Tibial artery (tissue), 4 donors: Measurements from ENCODE around the gene TEX36.
"Not testable (repeated sequence)": the region's sequence is repeated elsewhere in the genome, so short reads cannot be mapped to it uniquely, and the experiment has no call there.

ENCODE experiments used
- DNase-seq, 2 donors: peaks; one replicate each; pipeline ENCODE4 v3.0.0-alpha.2; 2019
- H3K27ac ChIP-seq, 2 donors: fragments of 200-600 bp; sonication (generic) in 1 of 2; 1 replicate in 1 of 2; 2 replicates in 1 of 2; pipeline ENCODE4 v1.5.1; 2018 to 2019; ENCODE audit warnings: mild to moderate bottlenecking in 1 of 2
- H3K27me3 ChIP-seq, 2 donors: fragments of 200-600 bp; sonication (generic) in 1 of 2; one replicate each; pipeline versions ENCODE4 v1.5.1 to v1.6.0; 2016 to 2019
- H3K36me3 ChIP-seq, 3 donors: fragments of 200-600 bp; sonication (generic) in 2 of 3; one replicate each; pipeline ENCODE4 v1.5.1; 2016 to 2019; ENCODE audit warnings: mild to moderate bottlenecking in 2 of 3
- H3K4me1 ChIP-seq, 4 donors: fragments of 200-600 bp; sonication (generic) in 2 of 4; 1 replicate in 3 of 4; 2 replicates in 1 of 4; pipeline ENCODE4 v1.5.1; 2016 to 2019
- H3K4me3 ChIP-seq, 2 donors: fragments of 200-600 bp; sonication (generic) in 1 of 2; 1 replicate in 1 of 2; 2 replicates in 1 of 2; pipeline ENCODE4 v1.5.1; 2018 to 2019; ENCODE audit warnings: mild to moderate bottlenecking in 2 of 2
- H3K9me3 ChIP-seq, 3 donors: fragments of 200-600 bp; sonication (generic) in 1 of 3; one replicate each; pipeline ENCODE4 v1.5.1; 2016 to 2019
- CTCF ChIP-seq, 2 experiments: fragments of 200-600 bp in 1 of 2; fragments of 450-650 bp in 1 of 2; IDR thresholded peaks; one replicate each; pipeline ENCODE4 v1.5.1; 2017 to 2019; ENCODE audit warnings: antibody characterized with exemption in 2 of 2, mild to moderate bottlenecking in 1 of 2, moderate library complexity in 1 of 2
- intact Hi-C: fragments of 100-400 bp; cut with DNase I; formaldehyde crosslinking; loops from one replicate; pipeline ENCODE4 v1.15.0; 2023; ENCODE audit warnings: low total_unique reads

TEX36 gene

GRCh38 chr10:125720002-125720382, 37.0 kb upstream of the TEX36 start:
- peaks cover 29 to 39% (median 35%) of the 10 kb centered on the region in 3 donors for H3K36me3 ChIP-seq
- H3K9me3 ChIP-seq, result no peaks in the 10 kb centered on the region
- no peak for DNase-seq
- peak overlapping the region; percentile 89 to 100 for H3K4me3 ChIP-seq
- H3K4me1 ChIP-seq, result peaks cover 0 to 18% (median 14%) of the 10 kb centered on the region in 4 donors
- TF ChIP-seq CTCF (IDR thresholded peaks at IDR 0.05), result no peak
- H3K27ac ChIP-seq, result peak overlapping the region; percentile 90 to 91
- H3K27me3 ChIP-seq, result no peaks in the 10 kb centered on the region
- intact Hi-C loops, result loop anchor here (10.0 kb wide), 1 partner anchor 105 kb away; the partner anchor contains the start of genes BCCIP and UROS

GRCh38 chr10:125719173-125720001, 36.4 kb upstream of the TEX36 start, which contains the start of gene EDRF1:
EDRF1 (plus strand) TSS chr10:125719709; CDS start chr10:125719808, 99 bp downstream.
- Histone ChIP-seq H3K27ac (peak within 1 kb of the TSS; percentile 90 to 91), H3K36me3 (peaks cover 23 to 33% (median 30%) of the 10 kb centered on the region in 3 donors), H3K4me1 (peaks cover 0 to 18% (median 14%) of the 10 kb centered on the region in 4 donors), H3K27me3 (no peaks in the 10 kb centered on the region), H3K4me3 (peak within 1 kb of the TSS; percentile 89 to 100), H3K9me3 (no peaks in the 10 kb centered on the region)
- DNase-seq, result peak; percentile 98 to 100
- no peak for TF ChIP-seq CTCF (IDR thresholded peaks at IDR 0.05)
- intact Hi-C loops, result loop anchor here (5.0 to 10.0 kb wide), 3 partner anchors 105 to 725 kb away; partner anchors contain the start of genes BCCIP and UROS

- not testable (repeated sequence) for DNase-seq, H3K36me3 ChIP-seq, H3K4me1 ChIP-seq, H3K27ac ChIP-seq, H3K4me3 ChIP-seq, H3K27me3 ChIP-seq
- intact Hi-C loops, result loop anchor here (5.0 to 10.0 kb wide), 2 partner anchors 667 to 720 kb away; no protein-coding TSS in a partner anchor
- H3K9me3 ChIP-seq, result peaks cover 3 to 21% (median 19%) of the 10 kb centered on the region in 3 donors
These were observed 31.8 kb upstream of the TEX36 start for GRCh38 chr10:125714728-125715127.

- Histone ChIP-seq H3K4me3 (no peak overlapping the region), H3K9me3 (peaks cover 3 to 21% (median 19%) of the 10 kb centered on the region in 3 donors), H3K4me1 (peaks cover 0 to 3% (median 0%) of the 10 kb centered on the region in 4 donors), H3K27me3 (no peaks in the 10 kb centered on the region), H3K27ac (no peak overlapping the region), H3K36me3 (peaks cover 0 to 7% (median 0%) of the 10 kb centered on the region in 3 donors)
- intact Hi-C loops, result loop anchor here (10.0 kb wide), 1 partner anchor 716 kb away; no protein-coding TSS in a partner anchor
- no peak for DNase-seq
- TF ChIP-seq CTCF (IDR thresholded peaks at IDR 0.05), result no peak
These were observed 28.3 kb upstream of the TEX36 start for GRCh38 chr10:125711110-125711750.

GRCh38 chr10:125709553-125710474, 26.9 kb upstream of the TEX36 start:
- H3K4me1 ChIP-seq, result peaks cover 0 to 3% (median 0%) of the 10 kb centered on the region in 4 donors
- no peak overlapping the region for H3K27ac ChIP-seq
- H3K36me3 ChIP-seq, result peaks cover 0 to 7% (median 0%) of the 10 kb centered on the region in 3 donors
- H3K4me3 ChIP-seq, result no peak overlapping the region
- H3K27me3 ChIP-seq, result no peaks in the 10 kb centered on the region
- no peak for TF ChIP-seq CTCF (IDR thresholded peaks at IDR 0.05)
- no peak for DNase-seq
- intact Hi-C loops, result loop anchor here (10.0 kb wide), 1 partner anchor 715 kb away; no protein-coding TSS in a partner anchor
- H3K9me3 ChIP-seq, result peaks cover 3 to 21% (median 19%) of the 10 kb centered on the region in 3 donors
